GM18868 (cell line): ENCODE results near the gene KCNMA1.
A peak's percentile ranks its signal among the peaks of the same experiment; 100 is the strongest.

Experiments
- ATAC-seq: cut with Tn5 transposase; IDR thresholded peaks from one replicate; pipeline ENCODE4 v1.9.1; 2021; ENCODE audit warnings: mild to moderate bottlenecking, moderate library complexity; ENCODE audit not compliant: unreplicated experiment

Gene KCNMA1

DNA sequence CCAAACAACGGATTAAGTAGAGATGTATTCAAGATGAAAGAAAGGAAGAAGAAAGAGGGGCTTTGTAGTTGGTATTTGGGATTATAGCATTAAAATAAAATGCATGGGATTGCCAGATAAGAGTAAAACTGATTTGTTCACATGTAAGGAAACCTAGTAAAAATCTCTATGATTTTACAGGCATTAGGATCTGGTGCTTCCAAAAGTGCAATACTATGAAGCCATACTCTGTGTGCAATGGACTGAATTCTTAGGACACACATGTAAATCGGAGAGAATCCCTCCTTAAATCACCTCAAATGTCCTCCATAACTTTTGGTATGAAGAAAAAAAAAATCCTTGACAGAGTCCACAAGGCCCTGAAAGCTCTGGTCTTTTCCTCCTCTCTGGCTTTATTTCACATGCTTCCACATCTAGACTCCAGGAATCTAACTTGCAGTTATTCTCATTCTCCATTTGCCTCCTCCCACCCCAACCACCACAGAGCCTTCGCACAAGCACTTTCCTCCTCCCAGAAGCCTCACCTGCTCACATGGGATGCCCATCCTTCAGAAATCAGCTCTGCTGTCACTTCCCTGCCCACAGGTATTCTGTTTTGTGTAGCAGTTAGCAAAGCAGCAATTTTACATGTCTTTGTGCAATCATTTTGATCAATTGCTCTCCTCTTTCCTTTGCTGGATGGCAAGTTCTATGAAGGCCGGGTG, 378.3 kb downstream of the KCNMA1 start:
- ATAC-seq = no peak

DNA sequence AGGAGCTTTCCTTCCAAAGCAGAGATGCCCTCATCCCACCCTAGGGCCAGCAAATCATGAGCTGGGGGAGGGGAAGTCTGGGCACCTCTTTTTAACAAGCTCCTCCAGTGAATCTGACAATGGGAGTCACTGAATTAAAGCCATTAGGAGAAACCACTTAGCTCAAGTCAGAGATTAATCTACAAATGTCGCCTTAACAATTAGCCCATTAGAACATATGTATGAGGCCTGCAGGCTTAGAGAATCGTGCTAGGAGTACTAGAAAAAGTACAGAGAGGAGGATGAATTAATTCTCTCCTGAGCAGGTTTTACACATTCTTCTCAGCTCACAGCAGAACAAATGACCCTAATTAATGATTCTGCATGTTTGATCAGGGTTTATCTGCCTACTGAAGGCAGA, 381.3 kb downstream of the KCNMA1 start:
- ATAC-seq = no peak

GRCh38 chr10:77253556-77254064, 384.0 kb downstream of the KCNMA1 start:
- ATAC-seq = no peak

DNA sequence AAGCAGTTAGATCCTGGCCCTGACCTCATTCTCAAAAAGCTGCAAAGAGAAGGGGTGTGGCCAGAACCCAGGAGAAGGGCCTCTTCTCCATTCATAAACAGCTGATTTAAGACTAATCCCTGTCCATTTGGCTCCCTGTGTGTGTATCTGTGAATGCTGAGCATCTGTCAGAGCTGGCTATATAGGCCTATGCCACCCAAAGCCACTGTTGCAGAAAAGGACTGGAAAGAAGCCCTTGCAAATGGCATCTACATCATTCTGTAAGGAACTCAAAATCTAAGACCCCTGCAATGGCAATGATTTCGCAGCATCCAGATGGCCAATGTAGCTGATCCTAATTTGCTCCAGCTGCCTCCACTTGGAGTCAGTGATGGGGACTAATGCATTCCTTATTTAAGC, 384.5 kb downstream of the KCNMA1 start:
- no peak for ATAC-seq

DNA sequence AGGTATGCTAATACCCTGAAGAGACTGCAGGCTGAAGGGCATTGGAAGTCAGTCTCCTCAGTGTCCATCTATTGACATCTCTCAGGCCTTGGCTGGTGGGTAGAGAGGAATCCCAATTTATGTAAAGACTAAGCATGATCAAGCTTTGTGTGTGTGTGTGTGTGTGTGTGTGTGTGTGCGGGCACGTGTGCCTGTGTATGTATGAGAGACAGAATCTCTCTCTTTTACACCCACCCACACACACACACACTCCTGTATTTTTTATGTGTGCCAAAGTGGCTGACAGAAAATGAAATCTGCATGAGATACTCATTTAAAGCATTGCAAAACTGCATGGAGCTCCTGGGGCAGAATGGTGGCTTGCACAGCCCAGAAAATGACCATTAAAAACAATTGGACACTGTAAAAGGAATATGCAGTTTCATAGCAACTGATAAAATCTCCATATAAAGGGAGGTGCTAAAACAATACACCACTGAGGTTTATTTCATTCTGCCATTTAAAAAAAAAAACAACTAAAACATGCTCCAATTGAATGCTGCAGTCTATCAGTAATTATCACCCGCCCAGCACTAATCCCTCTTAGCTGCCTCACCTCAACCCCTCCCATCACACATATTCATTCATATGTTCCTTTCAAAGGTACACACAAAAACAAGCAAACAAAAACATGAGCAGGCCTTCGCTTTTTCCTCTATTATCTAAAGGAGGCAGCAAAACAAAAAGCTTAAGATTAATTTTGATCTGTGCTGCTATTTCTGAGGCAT, 385.0 kb downstream of the KCNMA1 start:
- no peak for ATAC-seq

GRCh38 chr10:77251297-77252013, 386.2 kb downstream of the KCNMA1 start:
- ATAC-seq = peak; percentile 63

DNA sequence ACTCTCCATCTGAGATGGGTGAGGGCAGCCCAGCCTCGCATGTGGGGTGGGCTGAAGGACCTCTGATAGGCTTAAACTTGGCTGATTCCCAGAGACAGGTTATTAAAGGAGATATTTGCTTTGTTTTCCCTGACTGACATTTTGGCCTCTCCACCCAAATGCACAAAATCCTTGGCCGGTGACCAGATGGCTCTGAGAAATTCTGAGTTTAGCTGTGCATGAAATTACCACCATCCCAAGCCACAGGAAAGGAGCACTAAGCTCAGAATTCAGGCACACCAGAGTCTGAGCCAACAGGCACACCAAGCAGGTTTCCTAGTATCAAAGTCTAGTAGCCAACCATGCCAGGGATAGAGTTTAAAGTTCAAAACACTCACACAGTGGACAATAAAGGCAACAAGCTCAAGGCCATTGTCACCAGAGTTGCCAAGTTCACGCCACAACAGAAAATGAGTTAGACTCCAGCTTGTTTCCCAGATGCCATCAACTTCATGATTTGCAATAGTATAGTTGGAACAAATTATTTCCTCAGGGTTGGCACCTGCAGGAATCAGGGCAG, 387.6 kb downstream of the KCNMA1 start:
- no peak for ATAC-seq

DNA sequence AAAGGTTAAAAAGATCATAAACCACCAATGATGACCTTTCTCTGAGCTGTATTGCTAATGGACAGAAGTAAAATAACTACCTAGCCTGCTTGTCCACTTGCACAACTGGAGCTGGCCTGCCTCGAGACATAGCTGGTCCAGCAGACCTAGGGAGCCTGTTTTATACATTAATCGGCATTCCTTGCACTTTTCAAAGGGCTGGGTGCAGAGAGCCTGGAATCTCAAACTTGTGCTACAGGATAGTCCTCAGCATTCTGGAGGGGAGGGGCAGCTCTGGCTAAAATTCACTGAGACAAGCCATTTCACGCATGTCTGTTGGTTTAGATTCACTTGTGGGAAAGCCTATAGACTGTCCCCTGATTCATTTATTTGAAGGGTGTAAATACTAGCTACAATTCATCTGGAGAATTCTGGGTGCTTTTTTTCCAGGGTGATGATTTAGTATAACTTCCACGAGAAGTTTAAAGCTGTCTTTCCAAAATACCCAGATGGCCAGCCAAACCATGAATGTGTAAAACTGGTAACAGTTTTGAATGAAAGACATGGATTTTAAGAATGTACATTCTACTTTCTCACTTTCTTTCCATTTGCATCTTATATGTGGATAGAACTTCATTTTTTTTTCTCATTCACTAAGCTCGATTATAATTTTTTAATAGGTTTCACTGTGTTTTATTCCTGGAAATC, 389.4 kb downstream of the KCNMA1 start:
- no peak for ATAC-seq

DNA sequence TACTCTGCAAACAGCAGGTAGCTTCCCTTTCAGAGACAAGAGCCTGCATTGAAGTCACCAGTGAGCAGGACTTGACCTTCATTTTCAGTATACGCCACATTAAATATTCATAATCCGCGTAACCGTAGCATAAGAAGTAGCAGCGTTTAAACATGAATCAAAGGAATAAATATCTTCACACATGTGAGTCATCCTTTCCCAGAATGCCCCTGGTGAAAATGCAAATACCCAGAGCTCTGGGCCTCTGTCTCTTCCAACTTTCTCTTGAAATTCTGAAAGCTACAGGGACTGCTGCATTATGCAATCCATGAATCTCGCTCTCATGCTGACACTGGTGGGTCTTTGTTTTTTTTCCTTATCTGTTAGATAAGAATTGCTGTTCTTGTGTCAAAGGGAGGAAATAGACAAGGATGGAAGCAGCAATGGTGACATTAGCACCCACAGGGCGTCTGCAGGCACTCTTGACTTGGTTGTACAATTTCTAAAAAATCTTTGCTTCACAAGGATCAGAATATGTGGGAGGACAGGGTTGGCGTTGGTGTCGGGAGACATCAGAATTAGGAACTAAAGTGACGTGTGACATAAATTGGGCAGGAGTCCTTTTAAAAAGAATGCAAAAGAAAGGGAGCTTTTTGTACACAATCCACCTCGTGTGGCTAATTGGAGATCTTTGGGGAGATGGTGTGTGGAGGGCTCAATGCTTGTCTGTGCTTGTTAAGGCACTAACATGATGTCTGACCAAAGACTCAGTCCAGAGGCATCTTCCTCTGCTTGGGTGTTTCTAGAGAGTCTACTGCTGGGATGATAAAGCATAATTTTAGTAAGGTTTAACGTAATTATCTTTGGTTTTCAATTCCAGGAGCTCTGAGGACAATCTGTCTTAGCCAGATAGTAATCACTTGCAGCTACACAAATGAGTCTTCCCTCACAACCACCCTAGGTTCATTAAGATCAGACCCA, 390.3 kb downstream of the KCNMA1 start:
- ATAC-seq = no peak

DNA sequence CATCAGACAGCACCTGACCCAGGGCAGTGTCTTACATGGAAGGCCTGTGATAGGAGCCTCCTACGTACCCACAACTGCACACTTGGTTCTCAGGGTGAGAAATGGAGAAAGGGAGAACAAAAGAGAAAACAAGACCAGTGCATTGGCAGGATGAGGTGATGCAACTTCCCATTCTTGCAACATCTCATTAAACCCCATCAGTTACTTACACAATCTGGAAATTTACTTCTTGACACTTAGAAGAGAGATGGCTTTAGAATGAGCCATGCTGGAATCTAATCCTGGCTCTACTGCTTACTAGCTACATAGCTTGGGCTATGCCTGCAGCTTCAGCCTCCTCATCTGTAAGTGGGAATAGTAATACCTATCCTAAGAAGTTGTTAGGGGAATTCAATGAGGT, 391.7 kb downstream of the KCNMA1 start:
- ATAC-seq = no peak

DNA sequence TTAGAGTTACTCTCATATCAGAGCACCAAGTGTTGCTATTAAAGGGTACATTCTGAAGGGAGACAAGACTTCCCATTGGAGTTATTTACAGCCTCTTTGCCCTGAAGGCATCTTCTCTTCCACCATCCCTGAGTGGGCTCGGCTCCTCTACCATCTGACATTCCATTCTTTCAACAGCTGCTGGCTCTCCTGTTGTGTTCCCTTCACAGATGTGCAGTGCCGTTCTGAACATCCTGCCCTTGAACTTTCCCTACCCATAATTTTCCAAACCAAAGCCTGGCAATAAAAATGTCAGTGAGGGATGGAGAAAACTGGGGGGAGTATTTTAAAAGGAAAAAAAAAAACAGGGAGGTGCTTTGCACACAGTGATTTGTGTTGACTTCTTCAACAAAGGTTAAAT, 392.9 kb downstream of the KCNMA1 start:
- ATAC-seq = no peak

GRCh38 chr10:77244286-77244685, 393.3 kb downstream of the KCNMA1 start:
- ATAC-seq = no peak

- ATAC-seq = no peak
Observed at GRCh38 chr10:77241350-77241725, 396.3 kb downstream of the KCNMA1 start.

- ATAC-seq = no peak
Observed at GRCh38 chr10:77240706-77241349, 396.8 kb downstream of the KCNMA1 start.

DNA sequence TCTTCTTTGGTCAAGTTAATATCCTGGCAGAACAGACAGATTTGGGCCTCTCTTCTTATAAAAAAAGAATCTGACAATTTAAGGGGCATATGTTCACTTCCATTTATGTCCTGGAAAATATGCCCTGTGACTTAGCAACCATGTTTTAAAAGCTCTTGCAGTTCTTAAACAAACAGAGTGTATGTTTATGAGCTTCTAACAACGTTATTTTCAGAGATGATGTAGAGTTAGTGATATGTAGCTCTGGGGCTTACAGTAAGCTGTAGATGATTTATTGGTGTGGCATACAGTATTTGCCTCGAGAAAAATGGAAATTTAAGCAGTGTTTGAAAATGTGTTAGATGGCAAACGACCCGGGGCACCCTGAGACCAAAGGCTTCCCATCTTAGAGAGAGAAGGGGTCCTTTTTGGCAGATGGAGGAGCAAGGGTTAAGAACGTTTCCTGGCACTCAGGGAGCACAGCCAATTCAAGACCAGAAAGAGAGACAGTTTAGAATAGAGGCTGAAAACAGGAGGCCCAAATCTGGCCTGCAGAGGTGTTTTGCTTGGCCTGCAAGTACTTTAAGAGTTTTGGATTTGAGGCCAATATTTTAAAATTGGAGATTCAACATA, 397.5 kb downstream of the KCNMA1 start:
- no peak for ATAC-seq

DNA sequence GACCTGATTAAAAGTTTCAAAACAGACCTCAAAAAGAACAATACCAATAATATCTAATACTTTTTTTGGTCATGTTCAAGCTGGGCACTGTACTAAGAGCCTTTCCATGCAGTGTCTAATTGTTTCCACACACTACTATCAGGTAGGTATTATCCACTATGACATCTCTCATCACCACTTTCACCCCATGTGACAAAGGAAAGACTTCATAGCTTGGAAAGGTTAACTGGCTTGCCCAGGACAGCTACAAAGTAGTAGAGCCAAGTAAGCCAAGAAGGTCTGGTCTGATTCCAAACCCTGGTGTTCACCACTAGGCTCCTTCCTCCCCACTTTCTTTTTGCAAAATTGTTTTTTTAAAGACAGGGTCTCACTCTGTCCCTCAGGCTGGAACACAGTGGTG, 400.5 kb downstream of the KCNMA1 start:
- no peak for ATAC-seq

- no peak for ATAC-seq
Observed at GRCh38 chr10:77236700-77237099, 400.9 kb downstream of the KCNMA1 start.

DNA sequence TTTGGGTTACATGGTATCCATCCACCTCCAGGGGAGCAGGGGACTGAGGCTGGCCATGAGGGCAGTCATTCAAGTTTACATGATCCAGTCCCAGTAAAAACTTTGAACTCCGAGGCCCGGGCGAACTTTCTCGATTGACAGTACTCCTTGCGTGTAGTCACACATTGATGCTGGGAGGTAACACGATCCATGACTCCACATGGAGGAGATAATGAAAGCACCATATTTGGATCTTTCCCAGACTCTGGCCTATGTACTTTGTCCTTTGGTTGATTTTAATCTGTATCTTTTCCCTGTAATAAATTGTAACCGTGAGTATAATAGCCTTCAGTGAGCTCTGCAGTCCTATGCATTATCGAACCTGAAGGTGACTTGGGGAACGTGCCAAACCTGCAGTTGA, 401.6 kb downstream of the KCNMA1 start:
- ATAC-seq = no peak

- no peak for ATAC-seq
Observed at GRCh38 chr10:77234599-77234998, 403.0 kb downstream of the KCNMA1 start.
